Activated naive CD4-positive, alpha-beta T cell (primary cell): Measurements from ENCODE around the gene FOXRED1.
"Not testable (repeated sequence)": the region's sequence is repeated elsewhere in the genome, so short reads cannot be mapped to it uniquely, and the experiment has no call there.

Source experiments
- DNase-seq, 4 experiments: peaks; one replicate each; lab custom pipeline; 2025; lab: John Stamatoyannopoulos, UW

FOXRED1 gene

DNA sequence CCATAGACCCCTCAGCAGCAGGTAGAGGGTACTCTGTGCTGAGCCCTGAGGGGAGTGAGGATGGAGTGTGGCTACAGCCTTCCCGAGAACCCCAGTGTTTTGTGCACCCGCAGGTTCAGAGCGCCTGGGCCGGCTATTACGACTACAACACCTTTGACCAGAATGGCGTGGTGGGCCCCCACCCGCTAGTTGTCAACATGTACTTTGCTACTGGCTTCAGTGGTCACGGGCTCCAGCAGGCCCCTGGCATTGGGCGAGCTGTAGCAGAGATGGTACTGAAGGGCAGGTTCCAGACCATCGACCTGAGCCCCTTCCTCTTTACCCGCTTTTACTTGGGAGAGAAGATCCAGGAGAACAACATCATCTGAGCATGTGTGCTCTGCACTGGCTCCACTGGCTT lies 8.4 kb downstream of the FOXRED1 start:
- no peak for DNase-seq

DNA sequence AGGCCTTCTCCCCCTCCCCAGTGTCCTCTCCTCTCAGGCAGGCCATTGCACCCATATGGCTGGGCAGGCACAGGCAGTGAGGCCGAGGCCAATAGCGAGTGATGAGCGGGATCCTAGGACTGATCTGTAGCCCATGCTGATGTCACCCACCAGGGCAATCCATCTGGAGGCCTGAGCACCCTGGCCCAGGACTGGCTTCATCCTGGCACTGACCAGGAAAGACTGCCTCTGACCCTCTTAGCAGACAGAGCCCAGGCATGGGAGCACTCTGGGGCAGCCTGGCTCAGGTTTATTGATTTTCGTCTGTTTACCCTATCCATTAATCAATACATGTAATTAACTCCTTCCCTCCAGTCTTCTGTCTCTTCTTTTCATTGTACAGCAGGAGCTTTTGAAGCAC lies 8.8 kb downstream of the FOXRED1 start:
- DNase-seq: no peak

DNA sequence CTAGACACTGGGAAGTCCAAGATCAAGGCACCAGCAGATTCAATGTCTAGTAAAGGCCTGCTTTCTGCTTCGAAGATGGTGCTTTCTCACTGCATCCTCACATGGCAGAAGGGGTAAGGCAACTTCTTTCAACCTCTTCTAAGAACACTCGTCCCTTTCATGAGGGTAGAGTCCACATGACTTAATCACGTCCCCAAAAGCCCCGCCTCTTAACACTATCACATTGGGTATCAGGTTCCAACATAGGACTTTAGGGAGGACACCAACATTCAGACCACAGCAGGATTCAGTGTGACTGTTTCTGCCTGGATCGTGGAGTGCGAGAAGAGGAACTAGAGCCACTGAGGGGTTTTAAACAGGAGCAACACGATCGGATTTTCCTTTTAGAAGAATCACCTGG lies 10.2 kb downstream of the FOXRED1 start:
- no peak for DNase-seq

DNA sequence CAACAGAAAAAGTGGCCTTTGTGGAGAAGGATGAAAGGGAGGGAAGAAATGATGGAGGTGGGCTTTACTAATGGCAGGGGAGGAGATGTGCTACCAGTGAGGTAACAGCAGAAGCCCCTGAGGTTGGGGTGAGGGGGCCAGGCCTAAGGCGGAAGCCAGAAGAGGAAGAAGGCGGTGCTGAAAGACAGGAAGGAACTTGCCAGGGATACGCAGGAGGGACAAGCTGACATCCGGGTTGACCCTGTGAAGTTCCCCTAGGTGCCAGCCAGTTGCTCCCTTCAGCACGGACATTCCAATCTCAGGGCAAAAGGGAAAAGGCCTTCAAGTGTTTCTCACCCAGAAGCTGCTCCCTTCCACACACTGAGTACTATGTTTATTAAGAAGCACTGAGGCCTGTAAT lies 11.6 kb downstream of the FOXRED1 start:
- no peak for DNase-seq

DNA sequence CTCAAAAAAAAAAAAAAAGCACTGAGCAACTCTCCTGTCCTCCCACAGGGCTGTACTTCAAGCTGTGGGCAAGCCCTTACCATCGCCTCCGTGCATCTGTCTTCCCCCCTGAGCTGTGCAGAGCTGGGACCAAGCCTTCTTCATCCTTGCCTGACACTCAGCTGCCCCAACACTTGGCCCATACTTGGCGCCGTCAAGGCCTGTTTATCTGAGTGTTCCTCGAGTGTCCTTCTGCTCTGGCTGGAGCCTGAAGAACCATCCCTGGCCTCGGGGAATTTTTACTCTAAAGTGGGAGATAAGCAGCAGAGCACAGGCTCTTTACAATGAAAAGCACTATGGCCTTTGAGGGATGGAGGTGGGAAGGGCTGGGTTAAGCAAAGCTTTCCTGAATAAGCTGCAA lies 12.3 kb downstream of the FOXRED1 start:
- DNase-seq: no peak

DNA sequence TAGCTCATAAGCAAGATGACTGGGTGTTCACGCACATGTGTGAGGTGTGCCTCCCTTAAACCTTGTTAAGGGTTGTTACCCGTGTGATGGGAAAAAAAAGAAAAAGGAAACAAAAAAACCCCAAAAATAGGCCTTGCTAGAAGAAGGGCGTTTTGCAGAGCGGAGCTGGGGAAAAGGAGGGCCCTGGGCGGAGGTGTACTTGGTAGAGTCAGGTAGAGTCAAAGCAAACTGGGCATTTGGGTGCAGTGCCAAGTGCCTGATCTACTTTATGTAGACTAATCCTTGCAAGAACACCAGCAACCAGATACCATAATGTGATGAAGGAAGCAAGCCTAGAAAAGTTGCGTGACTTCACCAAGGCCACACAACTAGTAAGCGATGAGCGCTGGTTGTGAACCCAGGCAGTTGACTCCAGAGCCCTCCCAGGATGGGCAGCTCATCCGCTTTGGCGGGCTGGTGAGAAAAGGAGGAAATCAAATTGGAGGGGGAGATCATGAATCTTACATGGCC lies 12.8 kb downstream of the FOXRED1 start:
- no peak for DNase-seq

DNA sequence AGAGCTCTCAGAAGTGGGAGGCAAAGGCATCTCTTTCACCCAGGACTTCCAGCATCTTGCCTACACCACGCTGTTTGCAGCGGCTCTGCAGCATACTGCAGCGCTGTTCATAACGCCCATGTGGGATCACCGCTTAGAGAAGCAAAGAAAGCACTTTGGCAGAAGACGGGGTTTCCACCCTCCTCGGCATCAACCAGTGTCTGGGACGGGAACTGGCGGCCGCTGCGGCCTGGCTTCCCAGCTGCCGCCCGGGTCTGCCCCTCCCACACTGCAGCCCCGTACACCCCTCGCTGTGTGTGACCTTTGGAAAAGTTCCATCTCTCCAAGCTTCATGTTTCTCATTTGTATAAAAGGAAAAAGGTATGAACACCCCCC lies 13.4 kb downstream of the FOXRED1 start:
- peak in 1 of 4 experiments; percentile 26 for DNase-seq

DNA sequence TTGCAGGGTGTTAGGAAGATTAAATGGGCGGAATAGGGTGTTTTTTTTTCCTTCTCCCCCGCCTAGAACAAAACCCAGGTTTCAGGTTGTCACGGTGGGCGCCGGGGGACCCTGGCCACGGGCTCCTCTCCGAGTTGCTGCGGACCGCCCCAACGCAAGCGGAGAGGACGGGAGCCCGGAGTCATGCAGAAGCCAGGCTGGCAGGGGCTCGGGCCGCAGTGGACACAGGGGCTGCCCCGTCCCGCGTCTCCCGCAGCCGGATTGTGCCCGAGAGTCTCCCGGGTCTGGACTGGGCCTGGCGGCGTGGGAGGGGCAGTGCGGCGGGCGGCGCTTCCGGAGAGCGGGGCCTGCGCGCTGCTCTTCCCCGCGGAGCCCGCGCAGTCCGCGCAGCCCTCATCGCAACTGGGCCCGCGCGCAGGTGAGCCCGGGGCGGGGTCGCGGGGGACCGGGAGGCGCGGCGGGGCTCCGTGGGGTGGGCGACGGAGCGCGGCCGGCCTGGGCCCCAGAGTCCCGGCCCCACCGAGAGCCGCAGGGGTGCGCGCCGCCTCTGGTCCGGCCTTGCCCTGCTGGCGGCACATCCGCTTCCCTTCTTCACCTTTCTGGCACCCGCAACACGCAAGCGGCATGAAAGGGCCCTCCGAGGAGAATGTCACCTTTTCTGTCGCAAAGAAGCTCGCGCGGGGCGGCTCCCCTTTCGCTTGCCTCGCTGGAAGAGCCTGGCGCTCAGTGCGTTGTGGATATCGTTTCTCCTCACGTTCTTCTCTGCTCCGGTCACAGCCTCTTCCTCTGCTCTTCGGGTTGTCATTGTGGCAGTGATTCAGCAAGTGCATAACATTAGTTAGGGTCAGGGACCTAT lies 14.0 kb downstream of the FOXRED1 start, which contains the start of gene TIRAP:
Gene TIRAP, plus strand, starts transcription at position 358 of the 856 bp plus-strand sequence. CDS start 7,802 bp downstream, outside the sequence.
- peak in 3 of 4 experiments; percentile 17 to 52 (median 43) for DNase-seq

DNA sequence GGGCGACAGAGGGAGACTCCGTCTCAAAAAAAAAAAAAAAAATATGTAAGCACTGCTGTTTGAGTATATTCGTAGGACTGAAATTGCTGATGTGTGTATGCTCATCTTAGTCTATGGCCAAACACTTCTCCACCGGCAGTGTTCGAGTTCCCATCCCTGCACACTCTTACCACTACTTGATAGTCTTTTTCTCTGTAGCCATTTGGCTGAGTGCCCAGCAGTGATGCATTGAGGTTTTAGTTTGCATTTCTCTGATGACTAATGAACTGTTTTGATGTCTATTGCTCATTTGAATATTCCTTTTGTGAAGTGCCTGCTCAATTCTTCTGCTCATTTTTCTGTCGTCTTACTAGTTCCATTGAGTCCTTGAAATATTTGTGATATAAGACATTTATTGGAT lies 15.9 kb downstream of the FOXRED1 start:
- peak; percentile 25 to 71 (median 58) for DNase-seq

DNA sequence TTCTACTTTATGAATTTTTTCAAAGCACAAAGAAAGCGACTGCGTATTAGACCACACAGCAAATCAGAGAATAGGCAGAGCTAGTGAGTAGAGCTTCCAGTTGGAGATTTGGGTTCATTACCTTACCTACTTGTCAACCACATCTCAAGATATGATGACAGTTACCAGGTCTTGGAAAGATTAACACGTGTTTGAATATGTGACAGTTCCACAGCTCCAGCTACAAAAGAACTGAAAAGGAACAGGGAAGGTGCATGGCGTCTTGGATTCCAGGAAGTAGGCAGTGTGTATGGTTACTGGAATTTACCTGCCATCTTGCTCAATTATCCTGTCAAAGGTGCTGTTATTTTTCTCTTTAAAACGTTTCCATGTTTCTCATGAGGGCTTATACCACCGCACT lies 19.3 kb downstream of the FOXRED1 start:
- no peak for DNase-seq

DNA sequence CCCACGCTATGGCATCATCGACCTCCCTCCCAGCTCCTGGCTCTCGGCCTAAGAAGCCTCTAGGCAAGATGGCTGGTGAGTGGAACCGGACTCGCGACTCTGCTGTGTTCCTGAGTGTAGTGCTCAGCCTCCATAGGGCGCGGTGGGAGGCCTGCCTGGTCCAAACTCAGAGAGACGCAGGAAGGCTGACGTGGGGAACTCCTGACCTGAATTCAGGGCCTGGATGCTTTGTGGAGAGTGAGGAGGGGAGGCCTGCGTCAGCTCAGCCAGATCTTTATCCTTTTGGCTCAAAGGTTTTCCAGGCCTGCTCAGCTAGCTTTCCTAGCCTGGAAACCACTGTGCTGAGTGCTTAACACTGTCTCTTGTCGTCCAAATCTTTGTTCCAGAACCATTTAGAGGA lies 21.9 kb downstream of the FOXRED1 start:
- DNase-seq: no peak

DNA sequence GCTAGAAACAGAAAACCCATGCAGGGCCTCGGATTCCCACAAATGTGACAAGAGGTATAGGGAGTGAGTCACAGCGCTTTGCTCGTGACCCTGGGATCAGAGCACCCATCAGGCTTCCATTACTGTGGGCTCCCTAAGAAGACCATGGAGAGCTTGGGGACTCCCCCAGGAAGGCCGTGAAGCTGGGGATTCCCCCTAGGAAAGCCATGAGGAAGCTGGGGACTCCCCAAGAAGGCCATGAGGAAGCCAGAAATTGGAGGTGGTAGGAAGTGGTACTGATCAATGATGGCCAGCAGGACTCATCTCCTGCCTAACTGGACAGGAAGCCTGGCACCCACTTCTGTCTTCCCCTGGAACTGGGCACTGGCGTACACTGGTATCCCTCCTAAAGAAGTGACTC lies 24.8 kb downstream of the FOXRED1 start:
- no peak for DNase-seq

DNA sequence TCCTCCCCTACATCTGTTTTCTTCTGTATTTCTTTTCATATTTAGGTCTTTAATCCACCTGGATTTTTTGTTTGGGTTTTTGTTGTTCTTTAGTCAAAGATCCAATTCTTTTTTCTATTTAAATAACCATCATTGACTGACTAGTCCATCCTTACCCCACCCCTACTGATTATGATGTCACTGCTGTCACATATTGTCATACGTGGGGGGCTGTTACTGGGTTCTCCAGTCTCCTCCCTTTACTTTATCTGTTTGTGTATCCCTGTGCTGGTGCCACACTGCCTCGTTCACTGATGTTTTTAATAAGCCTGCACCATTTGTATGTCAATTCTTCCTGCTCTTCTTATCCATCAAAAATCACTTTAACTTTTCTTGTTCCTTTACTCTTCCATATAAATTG lies 28.1 kb downstream of the FOXRED1 start:
- DNase-seq: no peak

DNA sequence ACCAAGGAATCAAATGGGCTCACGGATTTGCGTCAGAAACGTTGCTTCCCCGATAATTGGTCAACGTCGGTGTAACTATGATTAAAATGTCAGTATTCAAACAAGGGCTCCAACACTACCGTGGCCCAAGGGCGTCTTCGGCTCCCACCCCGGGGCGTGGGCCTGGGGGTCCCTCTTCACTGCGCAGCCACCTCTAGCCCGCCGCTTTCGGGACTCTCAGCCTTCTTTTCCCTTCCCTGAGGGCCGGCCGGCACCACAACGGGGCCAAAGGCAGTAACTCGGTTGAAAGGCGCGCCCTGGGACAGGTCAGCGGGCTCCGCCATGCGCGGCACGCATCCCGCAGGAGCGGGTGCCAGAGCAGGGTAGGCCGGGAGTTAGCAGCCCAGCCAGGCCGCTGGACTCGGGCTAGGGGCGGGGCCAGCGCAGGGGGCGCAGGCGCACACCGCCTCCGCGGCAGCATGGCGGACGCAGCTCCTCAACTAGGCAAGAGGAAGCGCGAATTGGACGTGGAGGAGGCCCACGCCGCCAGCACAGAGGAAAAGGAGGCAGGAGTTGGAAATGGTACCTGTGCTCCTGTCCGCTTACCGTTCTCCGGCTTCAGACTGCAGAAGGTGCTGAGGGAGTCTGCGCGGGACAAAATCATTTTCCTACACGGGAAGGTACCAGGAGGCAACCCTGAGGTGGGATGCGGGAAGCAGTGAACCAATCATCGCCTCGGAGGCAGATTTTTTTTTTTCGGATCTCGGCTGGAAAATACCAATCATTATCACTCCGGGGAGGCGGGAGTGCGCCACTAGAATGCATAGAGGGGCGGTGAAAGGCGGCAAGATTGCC lies 34.9 kb downstream of the FOXRED1 start, which contains the start of gene DCPS:
Gene DCPS, plus strand, starts transcription at position 438 of the 834 bp plus-strand sequence. Its CDS starts 21 bp downstream, at position 459.
- DNase-seq: peak; percentile 39 to 80 (median 61)

DNA sequence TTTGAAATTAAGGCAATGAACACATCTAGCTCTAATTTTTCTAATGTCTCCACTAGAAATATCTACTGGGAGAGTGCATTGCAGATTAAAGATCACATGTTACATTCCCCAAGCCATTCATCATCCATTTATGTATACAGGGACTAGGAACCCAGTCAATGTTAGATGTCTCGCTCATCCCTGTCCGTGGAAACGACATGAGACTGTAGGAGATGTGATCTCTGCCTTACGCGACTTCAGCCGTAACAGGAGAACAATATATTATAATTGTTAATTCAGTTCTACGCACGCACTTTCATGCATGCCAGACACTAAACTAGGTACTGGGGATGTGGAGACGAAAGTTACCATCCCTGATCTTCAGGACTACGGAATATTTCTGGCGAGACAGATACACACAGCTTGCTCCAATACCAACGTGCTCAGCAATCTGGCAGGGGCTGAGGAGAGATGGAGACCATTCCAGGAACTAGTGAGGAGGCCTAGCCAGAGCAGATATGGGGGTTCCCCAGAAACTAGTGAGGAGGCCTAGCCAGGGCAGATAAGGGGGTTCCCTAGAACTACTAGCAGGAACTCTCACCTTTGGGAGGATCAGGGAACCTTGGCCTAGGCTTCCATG lies 35.6 kb downstream of the FOXRED1 start:
- DNase-seq: no peak

DNA sequence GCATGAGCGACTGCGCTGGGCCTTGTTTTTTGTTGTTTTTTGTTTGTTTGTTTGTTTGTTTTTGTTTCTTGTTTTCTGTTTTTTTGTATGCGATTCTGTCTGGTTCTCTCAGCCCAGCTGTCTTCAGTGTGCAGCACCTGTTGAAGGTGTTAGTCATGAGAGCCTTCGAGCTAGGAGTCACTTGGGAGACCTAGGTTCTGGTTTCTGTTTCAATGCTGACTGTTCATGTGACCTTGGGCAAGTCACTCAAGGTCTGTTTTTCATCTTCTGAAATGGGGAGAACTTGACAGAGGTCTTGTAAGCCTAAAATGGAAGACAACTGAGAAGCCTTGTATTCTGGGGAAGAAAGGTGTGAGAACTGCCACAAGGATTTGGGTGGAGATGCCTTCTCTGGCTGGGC lies 36.7 kb downstream of the FOXRED1 start:
- DNase-seq: no peak

DNA sequence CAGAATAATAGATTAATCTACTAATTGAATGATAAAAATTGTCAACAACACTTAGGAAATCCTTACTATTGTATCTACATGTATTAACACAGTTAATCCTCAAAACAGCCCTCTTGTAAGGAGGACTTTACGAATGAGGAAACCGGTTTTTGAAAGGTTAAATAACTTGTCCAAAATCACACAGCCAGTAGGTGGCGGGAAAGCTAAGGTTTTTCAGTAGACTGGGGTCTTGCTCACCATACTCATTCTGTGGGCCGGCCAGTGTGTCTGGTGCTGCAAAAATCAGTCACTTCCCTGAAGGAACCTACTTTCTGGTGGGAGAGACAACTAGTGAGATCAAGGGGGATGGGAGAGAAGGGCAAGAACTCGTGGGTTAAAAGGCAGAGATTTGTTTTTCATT lies 38.8 kb downstream of the FOXRED1 start:
- no peak for DNase-seq

DNA sequence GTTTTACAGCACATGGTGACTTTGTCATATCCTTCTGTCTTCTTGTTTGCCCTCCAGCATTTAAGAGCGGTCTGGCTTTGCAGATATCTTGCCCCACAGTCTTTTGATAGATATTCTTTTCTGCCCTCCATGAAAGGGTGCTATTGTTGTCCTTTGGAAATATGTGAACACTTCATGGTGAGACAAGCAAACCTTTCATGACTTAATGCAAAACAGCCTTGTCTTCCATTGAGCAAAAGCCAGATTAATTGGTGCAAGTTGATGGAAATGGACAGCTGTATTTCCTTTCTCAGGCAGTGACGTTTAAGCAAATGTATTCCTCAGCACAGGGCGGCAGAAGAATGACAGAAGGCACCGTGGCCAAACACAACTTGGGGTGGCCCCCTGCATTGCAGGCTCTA lies 39.3 kb downstream of the FOXRED1 start:
- no peak for DNase-seq

DNA sequence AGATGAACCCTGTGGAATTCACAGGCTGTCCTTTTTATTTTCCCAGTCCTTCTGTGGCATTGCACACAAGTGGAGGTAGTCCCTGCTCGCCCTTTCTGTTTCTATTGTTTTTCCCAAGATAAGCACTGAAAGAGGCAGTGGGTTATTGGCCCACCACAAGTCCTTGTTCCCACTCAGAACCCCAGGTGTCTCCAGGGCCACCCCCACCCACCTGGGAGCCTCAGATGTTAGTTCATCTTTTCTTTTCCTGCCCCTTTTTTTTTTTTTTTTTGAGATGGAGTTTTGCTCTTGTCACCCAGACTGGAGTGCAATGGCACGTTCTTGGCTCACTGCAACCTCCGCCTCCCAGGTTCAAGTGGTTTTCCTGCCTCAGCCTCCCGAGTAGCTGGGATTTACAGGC lies 39.8 kb downstream of the FOXRED1 start:
- not testable (repeated sequence) for DNase-seq

DNA sequence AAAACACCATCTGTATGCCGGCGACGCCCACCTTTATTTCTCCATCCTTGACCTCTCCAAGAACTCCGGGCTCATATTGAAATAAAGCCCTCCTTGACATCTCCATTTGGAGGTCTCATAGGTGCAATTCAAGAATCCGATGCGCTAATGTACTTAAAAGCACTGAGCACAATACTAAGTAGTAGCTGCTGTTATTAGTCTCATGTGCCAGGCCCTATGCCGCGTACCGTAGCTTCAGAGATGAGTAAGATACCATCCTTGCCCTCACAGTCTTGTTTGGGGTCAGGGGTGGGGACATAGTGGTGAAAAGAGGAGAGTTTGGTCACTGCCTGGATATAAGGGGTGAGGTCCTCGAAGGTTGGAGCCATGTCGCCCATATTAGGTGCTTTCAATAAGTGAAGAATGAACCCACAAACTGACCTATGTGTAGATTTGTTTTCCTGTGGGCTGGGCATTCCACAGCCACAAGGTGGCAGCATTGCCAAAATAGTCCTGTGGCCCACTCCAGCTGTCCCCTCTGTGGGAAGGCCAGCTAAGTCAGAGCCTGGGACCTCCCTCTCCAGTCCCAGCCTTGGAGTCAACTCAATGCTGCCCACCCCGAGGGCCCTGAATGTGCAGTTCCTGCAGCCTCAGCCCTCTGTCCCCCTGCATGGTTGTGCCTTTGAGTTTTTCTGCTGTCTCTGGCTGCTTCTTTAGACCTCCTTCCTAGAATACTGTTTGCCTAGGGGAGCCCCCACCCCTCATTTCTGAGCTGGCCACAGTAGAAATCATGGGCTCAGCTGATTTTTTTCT lies 41.4 kb downstream of the FOXRED1 start:
- peak in 2 of 4 experiments; percentile 17 to 24 for DNase-seq

DNA sequence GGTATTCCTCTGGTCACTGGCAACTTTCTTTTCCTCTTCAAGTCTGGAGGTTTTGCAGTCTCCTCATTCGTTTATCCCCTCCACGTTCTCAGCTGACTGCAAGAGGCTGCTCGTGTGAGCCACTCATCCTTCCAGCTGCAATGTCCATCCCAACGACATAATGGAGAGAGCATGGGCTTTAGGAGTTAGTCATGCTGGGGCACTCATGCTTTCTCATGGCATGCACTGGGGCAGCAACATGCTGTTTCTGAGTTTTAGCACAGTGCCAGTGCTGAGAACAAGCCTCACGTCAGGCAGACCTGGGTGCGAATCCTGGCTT lies 42.0 kb downstream of the FOXRED1 start:
- no peak for DNase-seq
